HG02678 (cell line): ENCODE results near the gene MSH3.
"Not testable (repeated sequence)": the region's sequence is repeated elsewhere in the genome, so short reads cannot be mapped to it uniquely, and the experiment has no call there.

ENCODE experiments used
- ATAC-seq: cut with Tn5 transposase; IDR thresholded peaks from one replicate; pipeline ENCODE4 v1.9.1; 2021; ENCODE audit warnings: mild to moderate bottlenecking, moderate library complexity; ENCODE audit not compliant: unreplicated experiment

Gene MSH3

DNA sequence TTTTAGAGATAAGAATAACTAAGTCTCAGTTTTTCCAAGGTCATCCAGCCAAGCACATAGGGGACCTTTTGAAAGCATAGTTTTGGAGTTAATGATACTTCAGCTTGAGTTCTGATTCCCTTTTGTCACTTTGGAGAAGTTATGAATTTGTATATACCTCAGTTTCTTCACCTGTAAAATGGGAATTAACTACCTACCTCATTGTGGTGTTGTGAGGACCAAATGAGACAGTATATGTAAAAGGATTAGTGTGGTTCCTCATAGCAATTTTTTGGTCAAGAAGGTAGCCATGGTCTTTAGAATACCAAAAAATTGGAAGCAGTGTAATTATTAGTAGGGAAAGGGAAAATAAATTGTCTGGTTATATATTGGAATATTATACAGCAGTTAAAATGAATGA is 98.0 kb downstream of the MSH3 start:
- ATAC-seq = no peak

DNA sequence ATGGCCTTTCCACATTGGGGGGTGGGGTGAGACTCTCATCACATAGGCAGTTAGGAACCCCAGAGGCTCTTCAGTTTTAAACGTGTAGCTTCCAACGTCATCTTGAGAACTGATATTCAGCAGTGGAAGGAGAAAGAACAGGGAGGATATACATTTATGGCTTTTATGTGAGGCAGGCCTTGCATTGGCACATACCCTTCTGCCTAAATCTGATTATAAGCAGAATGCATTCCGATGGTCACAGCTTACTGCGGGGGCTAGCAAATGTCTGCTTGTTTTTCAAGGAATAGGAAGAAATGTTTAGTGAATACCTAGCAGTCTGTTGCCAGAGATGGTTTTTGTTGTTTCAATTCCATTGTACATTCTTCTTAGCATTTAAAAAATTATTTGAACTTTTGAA is 99.3 kb downstream of the MSH3 start:
- ATAC-seq = no peak

DNA sequence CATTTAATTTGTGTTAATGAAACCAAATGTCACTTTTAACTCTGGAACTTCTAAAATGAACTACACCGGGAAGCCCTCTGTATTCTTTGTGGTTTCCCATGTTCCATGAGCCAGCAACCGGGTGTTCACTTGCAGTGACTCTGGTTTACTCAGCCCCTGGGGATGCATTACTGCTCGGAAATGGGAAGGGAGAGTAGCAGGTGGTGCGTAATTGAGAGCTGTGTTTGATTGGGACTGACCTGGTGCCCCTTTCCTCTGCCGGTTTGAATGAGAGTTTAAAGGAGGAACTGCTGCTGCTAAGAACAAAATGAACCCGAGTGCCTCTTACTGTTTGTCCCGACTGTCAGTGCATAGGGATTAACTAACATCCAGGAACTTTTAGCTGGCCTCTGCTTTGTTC is 100.4 kb downstream of the MSH3 start:
- peak; percentile 51 for ATAC-seq

DNA sequence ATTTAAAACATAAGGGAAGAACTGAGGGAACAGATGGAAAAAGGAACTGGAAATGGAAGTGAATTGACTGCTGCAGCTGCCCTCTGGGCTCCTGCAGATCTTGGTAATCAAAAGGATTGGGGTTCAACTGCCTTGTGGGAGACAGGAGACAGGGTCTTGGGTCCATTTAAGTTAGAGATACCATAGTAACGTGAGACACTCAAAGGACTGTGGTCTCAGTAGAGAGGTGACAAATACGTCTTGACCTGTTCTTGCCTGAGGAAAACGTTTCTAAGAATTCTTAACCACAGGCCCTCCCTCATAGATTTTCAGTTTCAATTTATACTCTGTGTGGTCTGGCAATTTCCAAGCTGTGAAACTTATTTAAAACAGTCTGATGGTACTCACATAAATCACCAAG is 101.2 kb downstream of the MSH3 start:
- ATAC-seq = peak; percentile 97

DNA sequence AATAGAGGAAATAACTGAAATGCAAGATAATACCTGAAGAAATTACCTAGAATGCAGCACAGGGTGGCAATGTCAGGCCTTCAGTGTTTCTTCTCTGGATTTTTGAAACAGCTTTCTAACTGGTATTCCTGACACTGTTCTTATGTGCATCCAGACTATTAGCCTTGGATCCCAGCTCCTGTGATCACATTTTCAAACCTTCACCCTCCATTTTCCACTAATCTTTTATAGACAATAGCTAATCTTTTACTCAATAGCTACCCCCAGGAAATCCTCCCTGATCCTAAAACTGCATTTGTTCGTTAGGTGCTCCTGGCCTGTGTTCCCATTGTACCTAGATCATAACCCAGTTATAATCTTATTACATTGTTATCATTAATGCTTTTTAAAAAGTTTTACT is 101.8 kb downstream of the MSH3 start:
- ATAC-seq = no peak

DNA sequence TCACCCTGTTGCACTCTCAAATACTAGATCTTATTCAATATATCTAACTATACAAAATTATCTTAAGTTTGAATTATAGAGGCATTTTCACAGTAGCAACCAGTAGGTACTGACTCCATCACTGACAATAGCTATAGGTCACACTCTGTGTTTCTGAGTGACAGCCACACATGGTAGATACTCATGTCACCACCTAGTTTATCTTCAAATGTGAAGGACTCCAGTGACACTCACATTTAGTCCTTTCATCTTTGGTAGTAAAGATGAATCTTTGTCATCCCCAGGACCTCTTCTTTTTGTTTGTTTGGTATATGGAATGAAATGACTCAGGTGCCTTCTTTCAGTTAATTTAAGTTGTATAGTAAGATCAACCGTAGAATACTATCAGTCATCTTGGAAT is 102.8 kb downstream of the MSH3 start:
- no peak for ATAC-seq

DNA sequence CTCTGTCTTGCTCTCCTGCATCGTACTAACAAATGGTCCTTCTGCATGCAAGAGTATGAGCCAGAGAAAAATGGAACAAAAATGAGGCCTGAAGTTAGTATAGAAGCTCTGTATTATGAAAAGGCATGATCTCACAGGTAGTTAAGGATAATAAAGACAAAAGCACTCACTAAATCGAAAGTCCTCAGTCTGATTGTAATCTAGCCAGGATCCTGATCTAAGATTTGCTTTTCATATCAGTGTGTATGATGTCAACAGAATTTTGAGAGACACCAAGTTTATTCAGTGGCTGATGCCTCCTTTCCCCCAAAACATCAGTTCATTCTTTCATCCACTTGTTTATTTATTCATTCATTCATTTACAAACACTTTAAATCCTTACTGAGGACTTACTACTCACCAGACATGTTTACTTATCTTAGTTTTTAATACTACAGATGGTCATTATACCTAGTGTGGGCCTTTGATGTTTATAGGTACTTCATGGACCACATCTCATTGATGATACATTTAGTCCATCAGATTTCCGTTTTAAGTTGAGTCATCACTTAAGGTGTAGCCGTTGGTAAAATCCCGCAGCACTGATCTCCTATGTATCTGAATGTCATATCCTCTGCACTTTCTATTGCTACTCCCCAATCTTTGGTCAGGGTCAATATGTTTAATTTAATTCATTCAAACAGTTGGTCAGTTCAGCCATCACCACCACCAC is 105.6 kb downstream of the MSH3 start:
- no peak for ATAC-seq

DNA sequence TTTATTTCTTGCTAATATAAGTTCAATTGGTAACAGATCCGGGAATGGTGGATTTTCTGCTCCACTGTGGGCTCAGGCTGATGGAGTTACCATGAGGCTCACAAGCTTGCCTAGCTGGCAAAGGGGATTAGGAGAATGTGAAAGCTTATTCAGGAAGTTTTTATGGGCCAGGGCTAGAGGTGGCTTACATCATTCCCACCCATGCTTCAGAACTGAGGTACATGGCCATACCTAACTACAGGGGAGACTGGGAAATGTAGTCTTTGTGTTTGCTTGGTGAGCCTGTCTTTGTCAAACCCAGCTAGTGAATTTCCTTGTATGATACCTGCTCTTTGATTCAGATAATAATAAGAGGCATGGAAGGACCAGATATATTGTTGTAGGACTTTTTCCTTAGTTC is 106.2 kb downstream of the MSH3 start:
- no peak for ATAC-seq

DNA sequence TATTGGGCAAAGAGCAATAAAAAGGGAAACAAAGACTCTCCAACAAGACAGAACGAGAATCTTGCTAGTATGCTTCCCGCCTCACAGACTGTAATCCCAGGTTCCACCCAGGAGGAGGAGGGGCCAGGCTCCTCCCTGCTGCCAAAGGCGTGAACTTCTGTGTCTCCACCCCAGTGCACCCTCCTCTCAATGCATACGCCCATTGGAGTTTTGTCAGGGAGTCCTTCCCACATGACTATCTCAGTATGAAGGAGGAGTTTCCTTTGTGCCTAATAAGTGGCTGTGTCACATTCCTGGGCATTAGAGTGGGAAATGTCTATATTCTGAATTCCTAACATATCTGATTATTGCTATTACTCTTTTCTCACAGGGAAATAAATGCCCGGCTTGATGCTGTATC is 106.7 kb downstream of the MSH3 start:
- no peak for ATAC-seq

DNA sequence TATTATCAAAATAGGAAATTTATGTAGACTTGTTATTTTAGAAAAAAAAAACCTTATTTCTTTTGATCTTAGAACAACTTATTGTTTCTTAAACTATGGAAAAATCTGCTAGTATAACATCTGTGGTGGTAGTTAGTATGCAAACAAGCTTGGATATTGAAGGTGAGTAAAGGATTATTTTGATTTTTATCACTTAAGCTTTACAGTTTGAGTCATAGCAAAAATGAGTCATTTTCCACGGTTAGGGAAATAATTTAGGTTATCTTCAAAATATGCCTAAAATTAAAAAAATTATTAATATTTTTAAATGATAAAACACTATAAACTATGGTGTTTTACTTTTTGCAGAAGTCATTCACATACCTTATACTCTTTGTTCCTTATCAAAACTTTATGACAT is 107.5 kb downstream of the MSH3 start:
- ATAC-seq = no peak

DNA sequence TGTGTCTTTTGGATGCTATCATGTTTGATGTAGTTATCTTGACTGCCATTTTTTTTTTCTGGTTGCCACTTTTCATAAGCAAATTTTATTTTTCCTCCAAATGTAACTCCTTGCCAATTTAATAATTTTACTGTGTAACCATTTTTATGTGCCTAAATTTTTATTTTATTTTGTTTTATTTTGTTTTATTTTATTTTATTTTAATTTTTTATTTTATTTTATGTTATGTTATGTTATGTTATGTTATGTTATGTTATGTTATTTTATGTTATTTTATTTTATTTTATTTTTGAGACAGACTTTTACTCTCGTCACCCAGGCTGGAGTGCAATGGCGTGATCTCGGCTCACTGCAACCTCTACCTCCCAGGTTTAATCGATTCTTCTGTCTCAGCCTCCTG is 108.1 kb downstream of the MSH3 start:
- no peak for ATAC-seq

DNA sequence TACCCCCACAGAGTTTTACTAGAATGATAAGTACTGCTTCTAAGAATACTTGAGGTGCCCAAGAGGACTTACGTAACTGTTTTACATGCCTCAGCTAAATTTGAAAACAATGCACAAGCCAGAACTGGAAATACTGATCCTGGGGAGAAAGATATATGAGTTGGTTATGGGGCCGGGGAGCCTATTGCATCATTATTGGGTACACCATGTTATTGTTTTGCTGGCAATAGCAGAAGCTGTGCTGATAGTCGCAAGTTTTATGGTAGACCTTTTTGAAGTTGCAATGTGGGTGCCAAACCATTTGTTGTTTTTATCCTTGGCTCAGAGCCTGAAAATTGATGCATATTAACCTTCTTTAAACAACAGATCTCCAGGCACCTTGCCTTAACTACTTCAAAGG is 108.8 kb downstream of the MSH3 start:
- no peak for ATAC-seq

DNA sequence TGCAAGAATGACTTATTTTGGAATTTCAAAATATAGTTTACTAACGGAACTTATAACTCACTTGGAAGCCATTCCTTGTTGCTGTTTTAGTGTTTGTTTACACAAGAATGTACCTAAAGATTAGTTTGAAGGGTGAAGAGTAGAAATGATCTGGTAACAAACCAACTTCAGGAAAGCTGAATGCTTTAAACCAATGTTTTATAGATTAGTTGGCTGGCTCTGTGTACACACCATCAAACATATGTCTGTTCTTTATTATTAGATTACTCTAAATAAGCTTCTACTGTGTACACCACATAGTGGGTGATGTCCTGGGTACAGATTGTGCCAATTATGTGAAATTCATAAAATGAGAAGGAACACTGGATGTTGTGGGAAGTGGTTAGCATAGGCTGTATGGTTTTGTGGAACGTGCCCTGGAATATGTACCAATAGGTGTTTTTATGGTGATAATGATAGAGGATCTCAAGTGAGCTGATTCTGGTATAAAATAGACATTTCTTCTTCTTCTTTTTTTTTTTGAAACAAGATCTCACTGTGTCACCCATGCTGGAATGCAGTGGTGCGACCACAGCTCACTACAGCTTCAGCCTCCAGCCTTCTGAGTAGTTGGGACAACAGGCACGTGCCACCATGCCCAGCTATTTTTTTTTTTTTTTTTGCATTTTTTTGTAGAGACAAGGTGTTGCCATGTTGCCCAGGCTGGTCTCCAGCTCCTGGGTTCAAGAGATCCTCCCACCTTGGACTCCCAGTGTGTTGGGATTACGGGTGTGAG is 109.6 kb downstream of the MSH3 start:
- ATAC-seq = no peak

DNA sequence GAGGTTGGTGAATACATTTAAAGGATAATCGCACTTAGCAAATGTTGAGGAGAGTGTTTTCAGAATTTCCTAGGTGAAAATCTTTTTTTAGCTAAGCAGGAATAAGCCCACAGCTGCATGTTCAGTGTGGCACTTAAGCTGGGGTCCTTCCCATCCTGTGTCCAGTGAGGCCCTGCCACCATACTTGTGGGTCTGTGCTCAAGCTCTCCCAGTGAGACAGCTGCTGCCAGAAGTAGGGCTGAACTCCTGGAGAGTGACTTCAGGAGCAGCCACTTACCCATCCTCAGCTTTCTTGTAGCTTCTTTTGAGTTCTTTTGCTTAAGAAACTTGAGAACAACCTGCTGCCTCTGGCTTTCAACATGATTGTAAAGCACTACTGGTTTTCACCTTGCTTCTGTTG is 110.3 kb downstream of the MSH3 start:
- no peak for ATAC-seq

DNA sequence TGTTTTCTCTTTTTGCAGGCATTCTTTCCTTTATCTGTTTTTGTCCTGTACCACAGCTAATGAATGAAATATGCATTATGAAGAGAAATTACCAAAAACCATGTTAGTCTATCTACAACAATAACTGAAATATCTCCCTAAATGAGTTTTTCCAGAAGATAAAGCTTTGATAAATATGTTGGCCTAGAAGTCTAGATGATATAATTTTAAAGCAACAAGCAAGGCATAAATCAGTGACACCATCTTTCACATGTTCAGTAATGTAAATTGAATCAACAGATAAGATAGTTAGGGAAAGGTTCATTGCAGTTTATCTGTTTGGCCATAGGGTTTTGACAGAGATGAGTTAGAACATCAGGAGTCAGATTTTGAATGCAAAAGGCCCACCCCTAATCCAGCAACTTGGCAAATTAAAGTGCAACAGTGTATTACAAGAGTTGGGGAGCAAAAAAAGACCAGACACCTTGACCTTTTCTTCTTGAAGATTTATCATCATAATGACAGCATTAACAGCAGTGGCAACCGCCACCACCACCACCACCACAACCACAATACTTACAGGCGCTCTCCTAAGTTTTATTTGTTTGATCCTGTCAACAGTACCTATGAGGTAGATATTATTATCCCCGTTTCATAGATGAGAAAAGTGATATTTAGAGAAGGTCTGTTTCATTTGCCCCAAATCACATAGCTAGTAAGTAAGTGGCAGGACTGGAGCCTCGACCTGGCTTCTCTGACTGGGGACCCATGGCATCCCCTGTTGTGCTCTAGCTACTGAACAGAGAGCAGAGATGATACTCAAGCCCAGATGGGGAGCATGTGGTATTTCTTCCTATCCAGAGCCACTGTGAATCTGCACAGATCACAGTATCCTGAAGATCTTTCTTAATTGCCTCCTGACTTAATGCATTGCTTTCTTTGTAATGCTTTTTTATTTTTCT is 123.2 kb downstream of the MSH3 start:
- no peak for ATAC-seq

DNA sequence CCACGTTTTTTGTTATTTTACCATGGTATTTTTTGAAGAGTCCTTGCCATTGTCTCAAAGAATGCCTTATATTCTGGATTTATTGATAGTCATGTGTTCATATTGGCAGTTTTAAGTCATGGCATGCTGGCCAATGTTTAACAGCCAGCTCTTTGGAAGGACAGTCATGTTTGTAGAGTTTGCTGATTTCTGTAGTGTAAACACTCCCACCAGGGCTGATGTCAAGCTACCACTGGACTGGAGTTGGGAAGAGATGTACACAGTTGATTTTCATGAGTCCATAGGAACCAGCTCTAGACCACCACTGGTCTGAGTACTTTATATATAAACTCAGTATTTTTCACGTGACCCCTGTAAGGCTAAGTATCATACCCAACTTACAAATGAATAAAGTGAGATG is 125.6 kb downstream of the MSH3 start:
- ATAC-seq = no peak

DNA sequence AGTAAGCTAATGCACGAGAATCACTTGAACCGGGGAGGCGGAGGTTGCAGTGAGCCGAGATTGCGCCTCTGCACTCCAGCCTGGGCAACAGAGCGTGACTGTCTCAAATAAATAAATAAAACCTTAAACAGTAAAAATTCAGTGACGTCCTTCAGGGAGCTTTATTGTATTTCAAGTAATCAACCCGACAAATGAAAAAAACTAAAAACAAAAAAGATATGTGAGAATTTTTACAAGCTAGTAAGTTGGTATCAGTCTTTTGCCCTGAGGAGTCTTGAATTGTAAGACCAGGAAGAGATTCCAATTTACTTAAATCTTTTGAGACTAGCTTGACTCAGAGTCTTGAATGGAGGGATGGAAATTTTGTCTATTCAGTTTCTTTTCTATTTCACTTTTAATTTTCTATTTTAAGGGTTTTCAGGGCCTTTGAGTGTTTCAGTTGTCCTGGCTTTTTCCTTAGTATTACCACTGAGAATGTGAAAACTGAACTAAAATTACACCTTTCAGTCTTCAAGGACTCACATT is 126.4 kb downstream of the MSH3 start:
- ATAC-seq = no peak

DNA sequence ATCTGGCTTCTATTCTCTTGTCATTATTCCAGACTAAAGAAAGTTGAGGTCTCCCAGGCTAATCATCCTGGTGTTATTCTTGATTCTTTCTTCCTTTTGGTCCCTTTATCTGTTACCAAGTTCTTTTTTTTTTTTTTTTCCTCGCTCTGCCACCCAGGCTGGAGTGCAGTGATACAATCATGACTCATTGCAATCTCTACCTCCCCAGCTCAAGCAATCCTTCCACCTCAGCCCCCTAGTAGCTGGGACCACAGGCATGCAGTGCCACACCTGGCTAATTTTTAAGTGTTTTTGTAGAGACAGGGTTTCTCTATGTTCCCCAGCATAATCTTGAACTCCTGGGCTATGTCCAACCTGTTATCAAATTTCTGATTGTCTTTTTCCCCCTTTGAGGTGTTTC is 126.9 kb downstream of the MSH3 start:
- no peak for ATAC-seq

DNA sequence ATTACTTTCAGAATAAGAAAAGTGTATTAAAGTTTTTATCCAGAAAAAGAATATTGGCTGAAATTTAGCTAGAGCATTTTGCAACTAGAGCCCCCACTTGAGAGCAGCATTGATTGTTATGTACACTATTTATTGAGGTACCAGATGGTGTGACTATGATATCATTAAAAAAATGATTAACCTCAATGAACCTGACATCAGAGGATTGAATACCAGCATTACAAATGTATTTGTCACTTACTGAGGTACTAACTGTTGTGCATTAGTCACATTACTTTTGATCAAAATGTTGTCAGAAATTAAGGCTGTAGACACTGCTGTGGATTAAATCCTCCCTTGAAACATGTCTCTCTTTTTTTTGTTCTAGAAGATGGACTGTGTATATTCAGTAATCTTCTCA is 128.2 kb downstream of the MSH3 start:
- ATAC-seq = no peak

DNA sequence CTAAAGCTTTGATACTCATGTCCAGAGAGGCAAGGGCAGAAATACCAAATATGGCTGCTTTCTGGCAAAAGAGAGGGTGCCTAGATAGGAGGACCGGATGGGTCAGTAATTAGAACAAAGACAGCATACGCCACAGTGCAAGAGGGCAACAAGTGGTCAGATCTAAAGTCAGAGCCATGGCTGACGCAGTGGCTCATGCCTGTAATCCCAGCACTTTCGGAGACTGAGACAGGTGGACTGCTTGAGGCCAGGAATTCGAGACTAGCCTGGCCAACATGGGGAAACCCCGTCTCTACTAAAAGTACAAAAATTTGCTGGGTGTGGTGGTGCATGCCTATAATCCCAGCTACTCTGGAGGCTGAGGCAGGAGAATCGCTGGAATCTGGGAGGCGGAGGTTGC is 129.3 kb downstream of the MSH3 start:
- not testable (repeated sequence) for ATAC-seq

DNA sequence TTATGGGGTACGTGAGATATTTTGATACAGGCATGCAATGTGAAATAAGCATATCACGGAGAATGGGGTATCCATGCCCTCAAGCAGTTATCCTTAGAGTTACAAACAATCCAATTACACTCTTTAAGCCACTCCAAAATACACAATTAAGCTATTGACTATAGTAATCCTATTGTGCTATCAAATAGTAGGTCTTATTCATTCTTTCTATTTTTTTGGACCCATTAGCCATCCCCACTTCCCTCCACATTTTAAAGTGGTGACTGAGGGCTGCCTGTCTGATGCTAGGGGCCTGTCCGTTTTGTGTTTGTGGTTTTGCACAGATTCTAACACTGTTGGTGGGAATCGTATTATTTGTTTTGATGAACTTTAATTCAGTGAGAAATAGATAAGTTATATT is 130.0 kb downstream of the MSH3 start:
- no peak for ATAC-seq
